ENCODE data around the gene NVL.

DNA sequence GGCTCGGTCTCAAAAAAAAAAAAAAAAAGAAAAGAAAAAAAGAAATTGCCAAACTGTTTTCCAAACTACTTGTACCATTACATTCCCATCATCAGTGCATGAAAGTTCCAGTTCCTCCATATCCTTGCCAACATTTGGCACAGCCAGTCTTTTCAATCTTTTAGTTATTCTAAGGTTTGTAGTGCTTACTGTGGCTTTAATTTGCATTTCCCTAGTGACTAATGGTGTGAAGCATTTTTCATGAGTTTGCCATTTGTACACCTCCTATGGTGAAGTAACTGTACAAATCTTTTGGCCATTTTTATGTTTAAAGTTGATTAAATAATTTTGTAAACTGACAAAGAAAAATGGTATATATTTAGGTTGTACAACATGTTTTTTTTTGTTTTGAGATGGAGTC, 76.3 kb downstream of the NVL start:
- TF ChIP-seq, protein P1, sequence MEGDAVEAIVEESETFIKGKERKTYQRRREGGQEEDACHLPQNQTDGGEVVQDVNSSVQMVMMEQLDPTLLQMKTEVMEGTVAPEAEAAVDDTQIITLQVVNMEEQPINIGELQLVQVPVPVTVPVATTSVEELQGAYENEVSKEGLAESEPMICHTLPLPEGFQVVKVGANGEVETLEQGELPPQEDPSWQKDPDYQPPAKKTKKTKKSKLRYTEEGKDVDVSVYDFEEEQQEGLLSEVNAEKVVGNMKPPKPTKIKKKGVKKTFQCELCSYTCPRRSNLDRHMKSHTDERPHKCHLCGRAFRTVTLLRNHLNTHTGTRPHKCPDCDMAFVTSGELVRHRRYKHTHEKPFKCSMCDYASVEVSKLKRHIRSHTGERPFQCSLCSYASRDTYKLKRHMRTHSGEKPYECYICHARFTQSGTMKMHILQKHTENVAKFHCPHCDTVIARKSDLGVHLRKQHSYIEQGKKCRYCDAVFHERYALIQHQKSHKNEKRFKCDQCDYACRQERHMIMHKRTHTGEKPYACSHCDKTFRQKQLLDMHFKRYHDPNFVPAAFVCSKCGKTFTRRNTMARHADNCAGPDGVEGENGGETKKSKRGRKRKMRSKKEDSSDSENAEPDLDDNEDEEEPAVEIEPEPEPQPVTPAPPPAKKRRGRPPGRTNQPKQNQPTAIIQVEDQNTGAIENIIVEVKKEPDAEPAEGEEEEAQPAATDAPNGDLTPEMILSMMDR (IDR thresholded peaks at IDR 0.05; ENCODE audit: insufficient read depth, low read depth, low read length) = no peak
- no peak for TF ChIP-seq EZH2 (IDR thresholded peaks at IDR 0.05; ENCODE audit: insufficient read depth, low read length)

Measured in astrocyte (in vitro differentiated cells and primary cell).